ENCODE data around the gene LDB2. TPM values are rescaled to one million over a fixed set of nuclear protein-coding genes. Genes with fewer than 3 reads are reported as not detected.

LDB2 gene
- total RNA-seq, 2 donors from 2014 or later, result not detected

DNA sequence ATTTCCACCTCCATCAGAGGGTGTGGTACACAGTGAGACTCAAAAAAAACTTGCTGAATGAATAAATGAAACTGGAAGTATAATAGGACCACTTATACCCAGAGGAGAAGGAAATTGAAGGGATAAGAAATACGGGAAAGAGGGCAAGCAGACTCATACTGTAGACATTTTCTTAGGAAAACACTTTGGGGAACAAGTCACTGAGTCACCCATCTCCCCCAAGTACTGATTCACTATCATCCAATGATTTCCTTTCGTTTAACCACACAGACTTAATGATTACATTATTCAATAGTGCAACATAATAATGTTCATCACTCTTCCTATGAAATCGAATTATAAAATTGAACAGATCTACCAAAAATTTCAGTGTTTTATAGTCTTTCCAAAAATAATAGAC is 97.1 kb downstream of the LDB2 start:
- Mint-ChIP-seq H3K4me3 (no peak overlapping the region), H3K36me3 (ENCODE audit: low read depth) (no peaks in the 10 kb centered on the region), H3K27ac (no peak overlapping the region), H3K4me1 (no peaks in the 10 kb centered on the region), H3K27me3 (no peaks in the 10 kb centered on the region)
- no peaks in the 10 kb centered on the region for H3K9me3 ChIP-seq (ENCODE audit: control insufficient read depth, low read length, poor library complexity, severe bottlenecking)
- ATAC-seq (no peak), DNase-seq (no peak)

DNA sequence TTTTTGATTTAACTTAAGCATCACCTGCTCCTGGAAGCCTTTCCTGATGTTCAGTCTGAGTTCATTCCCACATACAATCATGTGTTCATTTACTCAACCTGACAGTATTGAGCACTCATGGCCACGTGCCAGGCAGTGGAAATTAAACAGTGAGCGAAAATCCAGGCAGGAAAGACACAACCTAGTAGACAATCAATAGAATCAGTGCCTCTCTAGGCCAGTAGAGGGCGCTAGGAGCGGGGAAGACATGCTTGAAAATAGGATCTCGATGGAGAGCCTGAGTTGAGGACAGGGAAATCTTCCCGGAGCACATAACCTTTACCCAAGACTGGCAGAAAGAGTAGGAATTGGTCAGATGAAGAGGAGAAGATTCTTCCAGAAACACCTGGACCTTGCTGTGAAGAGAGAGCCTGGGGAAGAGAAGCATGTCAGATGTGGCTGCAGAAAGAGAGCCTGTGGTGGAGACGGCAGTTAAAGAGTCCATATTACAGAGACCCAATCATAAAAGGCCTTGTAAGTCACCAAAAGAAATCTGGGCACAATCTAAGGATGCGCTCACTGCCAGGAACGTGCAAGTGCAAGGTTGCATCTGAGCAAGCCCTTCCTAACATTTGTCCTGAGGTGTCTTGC is 103.5 kb downstream of the LDB2 start:
- no peaks in the 10 kb centered on the region for H3K9me3 ChIP-seq (ENCODE audit: control insufficient read depth, low read length, poor library complexity, severe bottlenecking)
- ATAC-seq (no peak), DNase-seq (no peak)
- H3K27ac Mint-ChIP-seq, result no peak overlapping the region
- no peaks in the 10 kb centered on the region for H3K36me3 Mint-ChIP-seq (ENCODE audit: low read depth)
- no peaks in the 10 kb centered on the region for H3K4me1 Mint-ChIP-seq
- H3K4me3 Mint-ChIP-seq, result no peak overlapping the region
- H3K27me3 Mint-ChIP-seq, result no peaks in the 10 kb centered on the region

DNA sequence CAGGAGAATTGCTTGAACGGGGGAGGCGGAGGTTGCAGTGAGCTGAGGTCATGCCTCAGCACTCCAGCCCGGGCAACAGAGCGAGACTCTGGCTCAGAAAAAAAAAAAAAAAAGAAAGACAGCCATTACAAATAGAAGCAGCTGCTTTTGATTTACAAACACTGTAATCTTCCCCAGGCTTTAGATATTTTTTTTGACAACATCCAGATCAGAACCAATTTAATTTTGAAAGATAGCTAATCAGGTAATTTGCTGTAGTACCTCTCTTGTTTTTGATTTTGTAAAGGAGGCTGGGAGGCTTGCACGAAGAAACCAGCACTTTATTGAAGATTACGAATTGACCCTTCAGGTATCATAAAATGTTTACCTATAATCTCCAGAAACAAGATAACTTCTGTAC is 107.0 kb downstream of the LDB2 start:
- no peaks in the 10 kb centered on the region for H3K4me1 Mint-ChIP-seq
- no peaks in the 10 kb centered on the region for H3K9me3 ChIP-seq (ENCODE audit: control insufficient read depth, low read length, poor library complexity, severe bottlenecking)
- H3K4me3 Mint-ChIP-seq, result no peak overlapping the region
- no peaks in the 10 kb centered on the region for H3K36me3 Mint-ChIP-seq (ENCODE audit: low read depth)
- no peak overlapping the region for H3K27ac Mint-ChIP-seq
- ATAC-seq, result no peak
- no peaks in the 10 kb centered on the region for H3K27me3 Mint-ChIP-seq
- DNase-seq, result no peak

DNA sequence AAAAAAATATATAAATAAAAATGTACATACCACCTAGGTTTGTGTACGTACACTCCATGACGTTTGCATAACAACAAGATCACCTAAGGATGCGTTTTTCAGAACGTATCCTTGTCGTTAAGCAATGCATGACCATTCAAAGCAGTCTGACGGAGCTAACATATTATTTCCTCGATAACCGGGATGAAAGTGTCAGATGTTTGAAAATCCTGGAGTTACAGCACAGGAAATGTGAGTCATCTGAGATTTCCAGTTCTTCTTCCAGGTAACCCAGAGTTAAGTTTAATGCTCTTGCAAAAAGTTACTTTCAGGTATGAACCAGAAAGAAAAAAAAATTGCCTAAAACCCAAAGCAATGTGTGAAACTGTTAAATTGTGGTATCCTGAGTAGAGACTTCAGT is 107.9 kb downstream of the LDB2 start:
- H3K27me3 Mint-ChIP-seq, result no peaks in the 10 kb centered on the region
- ATAC-seq, result no peak
- H3K9me3 ChIP-seq (ENCODE audit: control insufficient read depth, low read length, poor library complexity, severe bottlenecking), result no peaks in the 10 kb centered on the region
- H3K36me3 Mint-ChIP-seq (ENCODE audit: low read depth), result no peaks in the 10 kb centered on the region
- no peak overlapping the region for H3K27ac Mint-ChIP-seq
- DNase-seq, result no peak
- no peaks in the 10 kb centered on the region for H3K4me1 Mint-ChIP-seq
- H3K4me3 Mint-ChIP-seq, result no peak overlapping the region

DNA sequence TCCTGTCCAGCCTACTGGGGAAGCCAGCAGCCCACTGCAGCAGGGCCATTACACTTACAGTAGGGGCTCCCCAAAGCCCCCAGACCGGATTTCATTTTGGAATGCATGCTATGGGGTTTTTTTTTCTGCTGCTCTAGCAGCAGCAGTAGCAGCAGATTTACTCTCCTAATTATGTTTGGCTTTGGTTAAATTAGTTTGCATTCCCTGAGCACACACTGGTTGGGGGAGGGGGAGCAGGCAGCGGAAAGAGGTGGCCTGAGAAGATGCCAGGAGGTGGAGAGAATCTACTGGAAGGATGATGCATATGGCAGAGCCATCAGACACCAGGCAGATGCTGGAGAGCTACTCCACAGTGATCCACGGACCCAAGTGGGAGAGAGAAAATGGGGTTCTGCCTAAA is 109.6 kb downstream of the LDB2 start:
- DNase-seq (no peak), ATAC-seq (no peak)
- Mint-ChIP-seq H3K27ac (no peak overlapping the region), H3K27me3 (no peaks in the 10 kb centered on the region), H3K4me1 (no peaks in the 10 kb centered on the region), H3K36me3 (ENCODE audit: low read depth) (no peaks in the 10 kb centered on the region), H3K4me3 (no peak overlapping the region)
- no peaks in the 10 kb centered on the region for H3K9me3 ChIP-seq (ENCODE audit: control insufficient read depth, low read length, poor library complexity, severe bottlenecking)

DNA sequence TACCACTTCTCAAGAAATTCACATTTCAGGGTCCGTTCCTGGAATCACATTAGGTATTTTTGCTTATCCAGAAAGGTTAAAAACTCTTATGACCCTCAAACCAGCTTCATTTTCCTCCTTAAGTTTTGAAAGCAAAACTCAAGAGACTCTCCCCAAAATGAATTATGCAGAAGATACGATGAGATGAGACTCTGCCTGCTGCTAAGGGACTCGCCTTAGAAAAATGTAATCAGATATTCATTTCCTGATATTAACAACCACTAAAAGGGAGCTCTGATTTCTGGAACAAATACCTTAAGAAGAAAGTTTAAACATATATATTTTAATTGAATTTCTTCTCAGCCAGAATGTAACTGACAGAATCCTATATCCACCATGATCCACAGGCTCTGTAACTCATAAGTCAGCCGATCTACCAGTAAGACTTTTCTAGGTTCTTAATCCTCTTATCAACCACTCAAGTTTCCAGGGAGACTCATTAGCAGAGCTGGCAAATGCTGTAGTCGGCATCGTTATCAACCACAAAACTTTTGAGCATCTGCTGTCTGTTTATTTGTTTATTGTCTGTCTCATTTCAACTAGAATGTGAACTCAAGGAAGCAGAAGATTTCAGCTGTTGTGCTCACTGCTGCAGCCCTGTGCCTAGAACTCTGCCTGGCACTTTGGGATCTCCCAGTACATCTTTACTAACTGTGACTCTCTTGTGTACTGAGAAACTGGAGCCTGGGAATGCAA is 112.5 kb downstream of the LDB2 start:
- Mint-ChIP-seq H3K4me1 (no peaks in the 10 kb centered on the region), H3K4me3 (no peak overlapping the region), H3K36me3 (ENCODE audit: low read depth) (no peaks in the 10 kb centered on the region), H3K27me3 (no peaks in the 10 kb centered on the region), H3K27ac (no peak overlapping the region)
- ATAC-seq (no peak), DNase-seq (no peak)
- H3K9me3 ChIP-seq (ENCODE audit: control insufficient read depth, low read length, poor library complexity, severe bottlenecking), result no peaks in the 10 kb centered on the region

DNA sequence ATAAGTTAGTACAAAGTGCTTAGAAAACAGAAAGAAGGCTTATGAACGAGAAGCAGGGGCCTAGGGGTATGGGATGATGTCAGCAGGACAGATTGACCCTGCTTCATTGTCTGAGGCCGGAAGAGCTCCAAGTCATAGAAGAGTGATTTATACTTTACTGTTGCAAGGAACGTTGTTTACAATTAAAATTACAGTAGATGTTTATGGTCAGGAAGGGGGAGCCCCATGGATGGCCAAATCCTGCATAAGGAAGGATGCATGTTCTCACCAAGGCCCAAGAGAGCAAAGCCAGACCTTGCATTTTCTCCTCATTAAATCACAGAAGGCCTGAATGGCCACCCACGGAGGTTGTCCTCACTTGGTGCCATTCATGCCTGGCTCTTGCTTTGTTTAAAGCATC is 115.3 kb downstream of the LDB2 start:
- no peaks in the 10 kb centered on the region for H3K27me3 Mint-ChIP-seq
- H3K4me1 Mint-ChIP-seq, result no peaks in the 10 kb centered on the region
- DNase-seq, result no peak
- H3K36me3 Mint-ChIP-seq (ENCODE audit: low read depth), result no peaks in the 10 kb centered on the region
- H3K27ac Mint-ChIP-seq, result no peak overlapping the region
- H3K9me3 ChIP-seq (ENCODE audit: control insufficient read depth, low read length, poor library complexity, severe bottlenecking), result no peaks in the 10 kb centered on the region
- no peak overlapping the region for H3K4me3 Mint-ChIP-seq
- no peak for ATAC-seq

DNA sequence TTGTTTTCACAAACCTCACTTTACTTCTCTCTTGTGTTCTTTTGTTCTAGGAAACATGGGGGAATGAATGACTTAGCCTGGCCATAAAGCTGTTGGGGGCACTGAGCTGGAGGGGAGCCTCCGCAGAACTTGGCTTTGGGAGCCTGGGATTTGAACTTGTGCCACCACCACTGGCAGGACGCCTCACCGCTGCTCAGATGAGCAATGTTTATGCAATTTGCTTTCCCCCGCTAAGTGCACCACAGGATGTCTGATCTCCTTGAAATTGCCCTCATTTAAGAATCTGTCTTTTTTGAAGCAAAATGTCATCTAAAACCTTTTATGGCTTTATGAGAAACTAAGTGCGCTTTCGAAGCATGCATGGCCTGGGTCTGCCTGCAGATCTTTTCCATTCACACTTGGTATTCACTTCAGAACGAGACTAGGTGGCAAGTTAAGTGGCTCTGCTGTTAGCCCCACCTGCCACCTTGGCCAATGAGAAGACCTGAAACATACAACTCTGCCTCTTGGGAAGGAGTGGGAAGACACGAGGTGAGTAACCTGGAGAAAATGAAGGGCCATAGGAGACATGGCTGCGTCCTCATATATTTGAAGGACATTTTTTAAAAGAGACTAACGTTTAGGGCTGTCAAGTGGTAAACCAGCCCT is 119.3 kb downstream of the LDB2 start:
- no peak overlapping the region for H3K4me3 Mint-ChIP-seq
- no peak for ATAC-seq
- H3K27ac Mint-ChIP-seq, result no peak overlapping the region
- H3K27me3 Mint-ChIP-seq, result no peaks in the 10 kb centered on the region
- no peak for DNase-seq
- H3K36me3 Mint-ChIP-seq (ENCODE audit: low read depth), result no peaks in the 10 kb centered on the region
- no peaks in the 10 kb centered on the region for H3K9me3 ChIP-seq (ENCODE audit: control insufficient read depth, low read length, poor library complexity, severe bottlenecking)
- H3K4me1 Mint-ChIP-seq, result no peaks in the 10 kb centered on the region

DNA sequence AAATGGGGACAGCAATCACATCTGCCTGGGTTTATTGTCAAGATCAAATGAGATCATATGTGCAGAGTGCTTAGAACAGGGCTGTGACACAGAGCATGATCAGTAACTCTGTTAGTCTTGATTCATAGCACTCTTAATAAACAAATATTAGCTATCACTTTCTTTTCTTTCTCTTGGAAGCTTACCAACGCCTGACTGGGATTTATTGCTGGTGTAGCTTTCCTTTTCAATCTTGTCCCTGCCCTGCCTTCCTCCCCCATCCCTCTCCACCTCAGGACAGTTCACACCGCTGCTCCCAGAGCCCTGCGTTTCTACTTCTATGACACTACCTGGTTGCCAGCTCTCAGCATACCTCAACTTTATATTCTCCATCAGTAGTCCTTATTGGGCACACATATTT is 120.7 kb downstream of the LDB2 start:
- H3K27me3 Mint-ChIP-seq, result no peaks in the 10 kb centered on the region

DNA sequence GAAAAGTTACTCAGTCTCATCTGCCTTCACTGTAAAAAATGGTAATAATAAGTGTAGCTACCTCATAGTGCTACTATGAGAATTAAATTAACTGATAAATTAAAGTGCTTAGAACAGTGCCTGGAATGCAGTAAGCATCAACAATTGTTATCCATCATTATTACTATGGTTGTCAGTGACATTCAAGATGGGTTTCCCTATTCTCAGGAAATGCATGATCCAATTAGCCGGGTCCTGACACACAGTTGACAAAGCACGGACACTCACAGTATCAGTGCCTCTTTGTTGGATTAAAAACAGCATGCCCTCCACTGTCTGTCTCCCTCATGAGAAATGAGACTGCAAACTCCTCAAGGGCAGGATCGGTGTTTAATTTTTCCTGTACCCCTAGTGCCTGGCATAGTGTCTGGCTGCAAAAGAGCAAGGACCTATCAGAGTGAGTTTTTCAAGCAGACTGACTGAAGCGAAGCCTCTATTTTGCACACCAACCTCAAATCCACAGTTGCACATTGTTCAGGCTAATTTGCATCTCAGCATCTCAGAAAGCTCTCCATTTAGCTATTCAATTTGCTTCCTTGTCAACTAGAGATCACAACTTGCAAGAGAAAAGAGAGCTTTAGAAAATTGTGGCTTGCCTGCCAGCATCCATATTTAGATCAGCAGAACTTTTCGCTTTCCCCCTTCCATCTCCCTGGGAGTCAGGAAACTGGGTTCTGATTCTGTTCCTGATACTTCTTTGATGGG is 122.9 kb downstream of the LDB2 start:
- H3K27me3 Mint-ChIP-seq, result no peaks in the 10 kb centered on the region
- DNase-seq, result no peak
- H3K27ac Mint-ChIP-seq, result no peak overlapping the region
- H3K9me3 ChIP-seq (ENCODE audit: control insufficient read depth, low read length, poor library complexity, severe bottlenecking), result no peaks in the 10 kb centered on the region
- no peaks in the 10 kb centered on the region for H3K36me3 Mint-ChIP-seq (ENCODE audit: low read depth)
- no peaks in the 10 kb centered on the region for H3K4me1 Mint-ChIP-seq
- ATAC-seq, result no peak
- no peak overlapping the region for H3K4me3 Mint-ChIP-seq

More for the DNA sequence above, 120.7 kb downstream of the LDB2 start:
- Mint-ChIP-seq H3K4me1 (no peaks in the 10 kb centered on the region), H3K36me3 (ENCODE audit: low read depth) (no peaks in the 10 kb centered on the region), H3K27ac (no peak overlapping the region), H3K4me3 (no peak overlapping the region)
- no peaks in the 10 kb centered on the region for H3K9me3 ChIP-seq (ENCODE audit: control insufficient read depth, low read length, poor library complexity, severe bottlenecking)
- DNase-seq (no peak), ATAC-seq (no peak)

DNA sequence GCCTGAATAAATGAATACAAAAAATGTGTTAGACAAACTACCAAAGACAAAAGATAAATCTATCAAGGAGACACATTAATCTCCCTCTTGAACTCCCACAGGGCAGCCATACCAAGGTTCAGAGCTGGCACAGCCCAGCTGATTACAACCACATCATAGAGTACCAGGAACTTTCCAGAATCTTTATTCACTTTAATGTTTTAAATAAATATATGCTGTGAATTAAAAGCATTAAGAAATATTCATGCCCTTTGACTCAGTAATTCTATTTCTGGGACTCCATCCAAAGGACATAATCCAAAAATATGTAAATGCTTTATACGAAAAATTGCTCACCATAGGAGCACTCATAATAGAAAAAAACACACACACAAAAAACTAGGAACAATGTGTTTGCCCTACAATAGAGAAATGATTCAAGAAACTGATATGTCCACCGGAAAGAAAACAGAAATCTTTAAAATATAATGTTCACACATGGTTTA is 126.0 kb downstream of the LDB2 start:
- no peak for ATAC-seq

DNA sequence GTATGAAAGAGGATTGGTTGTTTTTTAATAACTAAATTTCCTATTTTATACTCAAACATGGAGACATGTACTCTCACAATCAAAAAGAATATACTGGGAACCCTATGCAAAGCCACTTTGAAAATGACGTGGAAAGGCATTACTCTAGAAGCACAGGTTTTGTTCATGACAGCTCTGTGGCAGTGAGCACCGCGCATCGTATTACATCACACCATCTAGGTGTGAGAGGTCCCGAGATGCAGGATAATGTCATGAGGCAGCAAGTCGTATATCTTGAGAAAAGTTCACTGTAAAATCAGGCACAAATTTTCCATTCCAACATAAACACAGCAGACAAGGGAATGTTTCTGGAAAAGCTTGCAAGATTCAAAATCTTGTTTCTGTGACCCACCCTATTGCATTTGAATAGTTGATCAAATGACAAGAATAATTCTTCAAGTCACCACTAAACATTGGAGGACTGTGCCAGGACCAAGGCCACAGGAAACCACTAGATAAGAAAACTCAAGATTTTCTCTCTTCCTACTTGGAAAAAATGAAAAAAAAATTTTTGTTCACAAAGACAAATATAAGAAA is 127.6 kb downstream of the LDB2 start:
- no peaks in the 10 kb centered on the region for H3K9me3 ChIP-seq (ENCODE audit: control insufficient read depth, low read length, poor library complexity, severe bottlenecking)
- ATAC-seq, result no peak
- Mint-ChIP-seq H3K4me3 (no peak overlapping the region), H3K27ac (no peak overlapping the region), H3K27me3 (no peaks in the 10 kb centered on the region), H3K36me3 (ENCODE audit: low read depth) (no peaks in the 10 kb centered on the region), H3K4me1 (no peaks in the 10 kb centered on the region)
- no peak for DNase-seq

More for the DNA sequence above, 126.0 kb downstream of the LDB2 start:
- H3K9me3 ChIP-seq (ENCODE audit: control insufficient read depth, low read length, poor library complexity, severe bottlenecking), result no peaks in the 10 kb centered on the region
- no peak for DNase-seq
- Mint-ChIP-seq H3K36me3 (ENCODE audit: low read depth) (no peaks in the 10 kb centered on the region), H3K4me3 (no peak overlapping the region), H3K27ac (no peak overlapping the region), H3K4me1 (no peaks in the 10 kb centered on the region), H3K27me3 (no peaks in the 10 kb centered on the region)

DNA sequence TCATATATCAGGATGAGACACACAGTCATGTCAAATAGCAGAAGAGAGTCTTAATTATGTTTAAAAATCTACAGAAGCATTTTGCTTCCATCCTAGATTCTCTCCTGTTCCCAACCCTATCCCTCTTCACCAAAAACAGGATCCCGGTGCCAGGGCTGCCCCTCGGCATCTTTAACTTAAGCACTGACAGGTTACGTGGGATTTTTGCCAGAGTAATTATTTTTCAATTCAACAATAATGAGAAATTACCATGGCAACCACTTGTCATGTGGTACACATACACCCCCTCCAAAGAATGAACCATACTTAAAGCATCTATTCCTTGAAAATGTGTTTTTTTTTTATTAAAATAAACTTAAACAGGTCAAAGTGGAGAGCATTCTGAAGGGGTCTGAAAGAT is 130.6 kb downstream of the LDB2 start:
- H3K9me3 ChIP-seq (ENCODE audit: control insufficient read depth, low read length, poor library complexity, severe bottlenecking), result no peaks in the 10 kb centered on the region
- no peaks in the 10 kb centered on the region for H3K36me3 Mint-ChIP-seq (ENCODE audit: low read depth)
- H3K27me3 Mint-ChIP-seq, result no peaks in the 10 kb centered on the region
- DNase-seq (no peak), ATAC-seq (no peak)
- H3K4me3 Mint-ChIP-seq, result no peak overlapping the region
- H3K4me1 Mint-ChIP-seq, result no peaks in the 10 kb centered on the region
- no peak overlapping the region for H3K27ac Mint-ChIP-seq

All from T-helper 17 cell (primary cell).